NCI-H226 (cell line): ENCODE measurements around the gene GAB2.

Source experiments
- DNase-seq: peaks from one replicate; pipeline ENCODE4 v3.0.0-alpha.2; 2015

GAB2 gene

DNA sequence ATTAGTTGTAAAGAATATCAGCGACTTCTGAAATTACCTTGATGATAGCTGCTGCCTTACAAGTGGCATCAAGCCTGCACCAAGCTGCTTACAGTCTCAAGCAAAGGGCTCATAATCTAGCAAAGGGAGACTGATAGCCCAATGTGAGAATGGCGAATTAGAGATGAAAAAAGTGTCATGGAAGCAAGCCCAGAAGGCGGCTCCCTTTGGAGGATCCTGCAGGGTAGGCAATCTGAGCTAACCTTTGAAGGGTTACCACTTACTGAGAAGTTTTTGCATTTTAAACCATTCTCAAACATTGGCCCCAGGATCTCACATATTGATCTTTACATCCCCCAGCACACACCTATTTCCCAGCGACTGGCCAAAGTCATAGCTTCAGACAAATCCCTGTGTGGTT lies 18.5 kb downstream of the GAB2 start:
- no peak for DNase-seq

DNA sequence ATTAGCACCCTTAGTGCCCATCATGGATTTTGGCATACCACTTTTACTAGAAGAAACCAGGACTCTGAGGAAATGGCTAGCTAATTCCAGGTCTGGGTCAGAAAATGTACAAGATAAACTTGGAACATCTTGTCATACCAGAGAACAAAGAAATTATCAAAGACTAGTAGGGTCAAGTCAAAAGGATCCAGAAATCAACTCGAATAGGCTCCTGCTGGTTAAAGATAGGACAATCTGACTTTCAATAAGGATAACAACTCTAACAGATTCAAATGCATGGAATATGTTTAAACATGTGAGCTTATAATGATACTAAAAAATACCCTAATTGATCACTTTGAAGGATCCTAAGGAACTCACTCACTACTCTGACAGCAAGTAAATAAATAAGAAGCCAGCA lies 18.9 kb downstream of the GAB2 start:
- DNase-seq, result no peak

- DNase-seq, result no peak
Measured at GRCh38 chr11:78397398-78397797, 20.2 kb downstream of the GAB2 start.

DNA sequence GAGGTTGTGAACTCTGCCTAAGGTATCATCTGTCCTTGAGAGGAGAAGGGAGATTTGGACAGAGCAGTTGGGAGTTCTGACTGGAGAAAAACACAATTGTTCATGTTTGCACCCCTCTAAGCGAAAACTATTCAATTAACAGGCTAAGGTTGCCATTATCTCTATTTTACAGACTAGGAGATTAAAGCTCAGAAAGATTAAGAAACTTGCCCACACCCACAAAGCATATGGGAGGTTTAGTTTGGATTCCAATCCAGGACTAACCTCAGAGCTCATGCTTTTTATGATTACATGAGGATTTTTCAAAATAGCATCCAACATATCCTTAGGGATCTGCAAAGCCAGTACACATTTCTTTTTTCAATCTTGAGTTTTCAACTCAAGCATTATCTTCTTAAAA lies 22.0 kb downstream of the GAB2 start:
- no peak for DNase-seq

DNA sequence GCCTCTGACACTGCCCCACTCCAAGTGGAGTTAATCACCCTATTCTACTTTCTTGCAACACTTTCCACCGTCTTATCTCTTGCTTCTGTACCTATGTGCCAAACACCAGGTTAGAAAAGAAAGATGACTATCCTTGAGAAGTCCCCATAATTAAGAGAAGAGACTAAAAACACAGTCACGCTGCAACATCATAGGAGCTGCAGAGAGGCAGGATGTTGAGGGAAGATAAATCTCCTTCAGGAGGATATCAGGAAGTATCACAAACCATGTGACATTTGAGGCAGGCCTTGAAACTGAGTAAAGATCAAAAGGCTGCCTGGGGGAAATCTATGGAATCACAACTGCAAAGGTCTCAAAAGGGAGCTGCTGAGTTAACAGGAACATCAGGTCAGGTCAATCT lies 24.8 kb downstream of the GAB2 start:
- DNase-seq, result no peak

DNA sequence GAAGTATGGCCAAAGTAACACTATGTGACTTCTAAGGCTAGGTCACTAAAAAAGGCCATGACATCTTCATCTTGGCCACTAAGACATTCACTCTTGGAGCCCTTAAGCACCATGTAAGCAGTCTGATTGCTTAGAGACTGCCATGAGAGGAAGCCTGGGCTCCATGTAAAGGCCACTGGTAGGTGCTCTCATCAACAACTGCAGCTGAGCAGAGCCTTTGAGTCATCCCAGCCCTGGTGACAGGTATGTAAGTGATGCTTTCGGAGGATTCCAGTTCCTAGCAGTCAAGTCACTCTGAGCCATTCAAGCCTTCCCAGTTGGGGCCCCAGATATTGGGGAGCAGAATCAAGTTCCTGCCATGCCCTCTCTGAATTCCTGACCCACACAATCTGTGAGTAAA lies 26.2 kb downstream of the GAB2 start:
- DNase-seq, result no peak

- no peak for DNase-seq
Measured at GRCh38 chr11:78390809-78391208, 26.8 kb downstream of the GAB2 start.

DNA sequence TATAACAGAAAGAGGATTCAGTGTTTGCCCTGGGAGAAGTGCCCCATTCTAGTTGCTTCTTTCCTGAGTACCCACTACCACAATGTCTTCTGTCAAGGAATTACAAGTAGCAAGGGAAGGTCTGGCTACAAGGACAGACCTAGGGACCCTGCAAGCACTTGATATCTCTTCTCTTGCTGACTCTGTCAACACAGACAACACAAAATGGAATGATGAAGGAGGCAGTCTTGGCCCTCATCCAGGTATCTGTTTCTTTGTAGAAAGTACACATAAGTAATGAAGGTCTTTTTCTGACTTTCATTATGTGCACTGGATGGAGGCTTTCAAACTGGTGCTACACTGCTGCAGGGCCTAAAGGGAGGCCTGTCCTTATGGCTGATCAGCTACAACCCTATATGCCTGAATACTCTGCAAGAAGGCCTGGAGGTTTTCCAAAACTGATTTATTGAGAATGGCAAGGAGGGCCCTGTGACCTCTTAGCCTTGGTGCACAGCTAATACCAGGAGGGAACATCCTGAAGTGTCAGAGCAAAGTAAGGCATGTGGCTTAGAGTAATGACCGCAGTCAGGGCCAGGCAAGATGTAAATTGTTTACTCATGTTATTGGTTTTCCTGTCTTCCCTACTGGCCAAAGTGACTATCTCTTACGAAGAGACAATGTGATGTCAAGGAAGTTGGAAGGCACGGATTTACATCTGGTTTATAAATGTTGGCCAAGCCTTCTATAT lies 31.2 kb downstream of the GAB2 start:
- no peak for DNase-seq

- DNase-seq, result no peak
Measured at GRCh38 chr11:78385205-78385604, 32.4 kb downstream of the GAB2 start.

DNA sequence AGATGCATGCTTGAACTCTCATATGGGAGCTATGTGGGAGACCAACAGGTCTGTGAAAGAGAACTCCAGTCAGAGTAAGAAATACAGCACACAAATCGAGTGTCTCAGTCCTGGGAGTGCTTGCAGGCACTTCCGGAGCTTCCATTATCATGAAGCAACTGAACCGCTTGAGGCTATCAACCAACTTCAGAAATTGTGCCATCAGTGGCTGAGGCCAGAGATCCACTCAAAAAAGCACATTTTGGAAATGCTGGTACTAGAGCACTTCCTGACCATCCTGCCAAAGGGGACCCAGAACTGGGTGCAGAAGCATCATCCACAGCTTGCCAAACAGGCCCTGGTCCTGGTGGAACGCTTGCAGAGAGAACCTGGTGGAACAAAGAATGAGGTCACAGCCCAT lies 33.4 kb downstream of the GAB2 start:
- no peak for DNase-seq

DNA sequence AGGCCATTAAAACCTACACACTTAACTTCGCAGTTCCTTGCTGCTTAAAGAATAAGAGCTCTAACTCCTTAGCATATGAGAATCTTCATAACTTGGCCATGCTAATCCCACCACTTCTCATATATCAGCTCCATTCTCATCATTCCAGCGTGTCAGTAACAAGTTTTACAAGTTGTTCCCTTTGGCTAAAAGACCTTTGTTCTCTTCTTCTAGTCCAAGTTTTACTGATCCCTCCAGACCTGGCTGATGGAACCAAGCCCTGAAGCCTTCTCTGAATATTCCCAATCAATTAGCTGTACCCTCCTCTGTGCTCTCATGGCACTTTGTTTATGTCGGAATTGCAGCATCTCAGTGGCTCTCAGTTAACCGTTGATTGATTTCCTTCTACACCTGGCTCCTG lies 35.8 kb downstream of the GAB2 start:
- no peak for DNase-seq

GRCh38 chr11:78380615-78381051 lies 37.0 kb downstream of the GAB2 start:
- peak; percentile 63 for DNase-seq

DNA sequence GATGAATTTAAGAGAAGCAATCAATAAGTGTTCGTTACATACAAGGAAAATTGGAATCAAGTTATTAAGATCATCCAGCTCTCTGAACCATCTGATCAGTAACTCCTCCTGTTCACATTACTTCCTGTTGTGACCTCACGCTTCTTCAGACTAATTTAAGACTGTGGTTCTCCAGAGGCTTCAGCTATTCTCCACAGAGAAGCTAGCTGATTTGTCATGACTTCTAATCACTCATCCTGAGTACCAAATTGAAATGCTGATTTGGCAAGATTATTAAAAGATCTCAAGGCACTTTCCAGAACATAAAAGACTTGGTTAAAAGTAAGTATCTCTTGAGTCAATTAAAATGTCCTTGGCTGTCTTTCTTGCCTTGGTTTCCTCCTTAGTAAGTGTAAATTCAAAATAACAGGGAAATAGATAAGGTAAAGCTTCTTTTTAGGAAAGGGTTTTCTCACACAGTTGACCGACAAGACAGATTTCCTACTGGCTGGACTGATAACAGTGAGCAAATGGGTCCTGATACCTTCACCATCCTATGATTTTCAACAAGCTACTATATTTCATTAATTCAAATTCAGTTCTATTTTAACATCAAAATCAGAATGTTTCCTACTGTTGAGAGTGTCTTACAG lies 38.5 kb downstream of the GAB2 start:
- no peak for DNase-seq

DNA sequence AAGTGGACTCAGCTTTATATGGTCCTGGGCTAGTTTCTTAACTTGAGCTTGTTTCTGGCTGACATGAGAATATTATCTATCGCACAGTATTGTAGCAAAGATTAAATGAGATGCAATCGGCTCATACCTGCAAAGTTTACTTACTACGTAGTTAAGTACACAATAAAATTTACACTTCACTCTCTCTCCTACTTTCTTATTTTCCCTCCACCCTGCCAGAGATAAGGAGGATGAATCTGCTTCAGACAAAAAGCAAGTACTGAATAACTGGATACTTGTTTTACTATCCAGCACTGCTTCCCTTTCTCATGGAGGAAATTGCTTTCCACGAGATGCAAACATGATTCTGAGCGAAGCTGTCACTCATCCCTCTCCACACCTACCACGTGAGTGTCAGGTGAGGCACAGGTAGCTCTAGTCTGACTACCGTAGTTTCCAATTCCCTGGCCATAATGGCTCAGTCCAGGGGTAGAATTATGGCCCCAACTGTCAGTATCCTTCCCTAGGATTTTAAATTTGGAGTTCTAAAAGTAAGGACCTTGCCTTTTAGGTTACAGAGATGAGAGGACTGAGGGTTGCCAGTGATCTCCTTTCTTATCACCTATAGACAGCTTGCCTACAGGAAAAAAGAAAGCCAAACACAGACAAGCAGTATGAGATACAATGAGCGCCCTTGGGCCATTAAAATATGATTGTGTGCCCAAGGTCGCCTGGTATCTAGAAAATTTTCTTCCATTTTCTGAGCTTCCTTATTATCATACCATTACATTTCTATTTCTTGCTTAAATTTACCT lies 39.8 kb downstream of the GAB2 start:
- no peak for DNase-seq

- DNase-seq, result no peak
Measured at GRCh38 chr11:78376858-78377257, 40.8 kb downstream of the GAB2 start.

- no peak for DNase-seq
Measured at GRCh38 chr11:78374917-78375316, 42.7 kb downstream of the GAB2 start.

DNA sequence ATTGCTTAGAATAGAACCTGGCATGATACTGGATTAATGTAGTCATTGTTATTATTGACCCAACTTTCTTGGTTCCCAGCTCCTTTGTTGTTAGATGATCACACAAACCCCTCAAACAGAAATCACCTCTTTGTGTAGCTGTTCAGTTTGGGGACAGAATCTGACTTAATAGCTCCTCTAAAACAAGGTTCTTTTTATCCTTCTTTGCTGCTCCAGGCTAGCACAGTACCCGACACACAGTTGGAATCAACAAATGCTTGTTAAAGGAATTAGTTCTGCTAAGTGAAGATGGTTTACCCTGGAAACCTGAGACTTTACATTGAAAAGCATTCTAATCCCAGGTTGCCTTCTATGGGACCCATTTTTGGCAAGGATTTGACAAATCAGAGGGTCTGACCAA lies 43.9 kb downstream of the GAB2 start:
- DNase-seq, result no peak

- no peak for DNase-seq
Measured at GRCh38 chr11:78372114-78372768, 45.4 kb downstream of the GAB2 start.

DNA sequence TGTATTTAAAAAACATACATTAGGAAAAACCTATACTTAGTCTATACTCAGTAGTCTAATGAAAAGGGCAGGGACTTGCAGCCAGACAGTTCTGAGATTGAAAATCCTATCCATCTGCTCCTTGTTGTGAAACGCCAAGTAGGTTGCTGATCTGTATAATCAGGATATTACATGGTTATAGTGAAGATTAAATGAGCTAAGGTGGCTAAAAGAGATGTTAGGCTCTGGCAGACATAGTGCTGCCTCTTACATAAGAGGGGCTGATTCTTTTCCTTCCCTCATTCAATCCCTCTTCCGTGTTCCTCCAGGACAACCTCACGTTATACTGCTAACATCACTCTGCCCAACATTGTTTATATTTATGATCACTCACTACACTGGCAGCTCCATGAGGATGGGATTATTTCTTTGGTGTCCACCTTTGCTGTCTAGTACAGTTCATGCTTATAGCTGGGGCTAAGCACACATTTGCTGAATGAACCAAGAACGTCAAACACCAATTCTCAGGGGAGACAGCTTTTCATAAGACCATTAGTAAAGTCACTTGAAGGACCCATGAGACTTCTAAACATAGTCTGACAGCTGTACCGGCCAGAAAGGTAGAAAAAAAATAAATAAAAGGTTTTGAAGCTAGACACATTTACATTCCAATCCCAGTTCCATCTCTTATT lies 46.3 kb downstream of the GAB2 start:
- no peak for DNase-seq

- no peak for DNase-seq
Measured at GRCh38 chr11:78370406-78371172, 47.0 kb downstream of the GAB2 start.

GRCh38 chr11:78365381-78365792 lies 52.2 kb downstream of the GAB2 start:
- DNase-seq, result peak; percentile 96

DNA sequence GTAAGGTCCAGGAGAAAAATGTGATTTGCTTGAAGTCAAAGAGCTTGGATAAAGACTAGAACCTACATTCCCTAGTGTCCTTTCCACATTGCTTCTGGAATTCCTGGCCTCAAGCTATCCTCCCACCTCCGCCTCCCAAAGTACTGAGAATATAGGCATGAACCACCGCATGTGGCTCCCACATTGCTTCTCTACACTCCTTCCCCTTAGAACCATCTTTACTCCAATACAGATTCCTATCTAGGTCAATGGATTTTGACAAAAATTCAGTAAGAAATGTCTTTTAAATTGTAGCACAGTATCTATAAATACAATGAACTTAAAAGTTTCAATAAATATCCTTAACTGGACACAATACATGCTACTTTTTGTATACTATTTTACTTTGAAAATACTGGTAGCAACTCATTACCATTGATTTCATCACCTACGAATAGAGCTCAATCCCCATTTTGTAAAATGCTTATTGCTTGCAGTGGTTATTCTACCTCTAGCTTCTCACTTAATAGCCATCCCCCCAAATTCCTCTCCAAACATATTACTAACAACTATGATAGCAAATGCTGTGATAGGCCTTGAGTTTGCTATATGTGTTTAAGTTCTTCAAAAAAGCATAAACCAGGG lies 53.4 kb downstream of the GAB2 start:
- DNase-seq, result peak; percentile 64
